HepG2 (cell line): ENCODE measurements around the gene NAV2. TPM values are rescaled to one million over a fixed set of nuclear protein-coding genes. Genes with fewer than 3 reads are reported as not detected.

Source experiments
- ATAC-seq: fragments of 200-7000 bp; cut with Tn5 transposase; 3 replicates; pipeline ENCODE4 v1.9.1; 2020; ENCODE audit warnings: mild to moderate bottlenecking, moderate library complexity
- BruUV-seq: library from RNA; stranded (reverse); fragments of 400-500 nt; replicated peaks from 2 replicates; lab custom pipeline; 2021; lab: Mats Ljungman, UMichigan
- CTCF ChIA-PET: fragments of 300-600 bp; formaldehyde crosslinking; extraction: SDS; loops from one replicate; lab custom pipeline; 2021; ENCODE audit warnings: low total read pairs, inconsistent platforms, low intra/inter-chr PET ratio; lab: Yijun Ruan, JAX
- POLR2A ChIA-PET: fragments of 350-600 bp; sonication (Branson Sonifier 250); formaldehyde crosslinking; loops from one replicate; lab custom pipeline; 2020; ENCODE audit warnings: antibody characterized with exemption, inconsistent platforms; lab: Yijun Ruan, JAX
- DNase-seq: peaks from one replicate; pipeline ENCODE4 v3.0.0-alpha.2; 2015; ENCODE audit warnings: low spot score
- FAIRE-seq: peaks from 3 replicates; lab custom pipeline; 2011; peaks lifted over from hg19 to GRCh38; lab: Jason Lieb, UNC
- H2AFZ ChIP-seq: one replicate; pipeline ENCODE4 v1.6.1; 2011; ENCODE audit warnings: low read length, inconsistent platforms
- H3K27ac ChIP-seq: fragments of 300-600 bp; 3 replicates; pipeline ENCODE4 v1.8.0; 2011; ENCODE audit warnings: mixed run types, mild to moderate bottlenecking, mixed read lengths, low read length, inconsistent platforms; ENCODE audit not compliant: insufficient read depth; ENCODE audit errors: extremely low read length
- H3K27me3 ChIP-seq, 2 experiments: fragments of 200-600 bp in 1 of 2; 2 replicates in 1 of 2; 3 replicates in 1 of 2; pipeline versions ENCODE4 v1.6.0 to v1.8.0; 2011; ENCODE audit warnings: low read length in 2 of 2, mild to moderate bottlenecking in 2 of 2, moderate library complexity in 2 of 2, inconsistent platforms in 1 of 2; ENCODE audit not compliant: insufficient read depth in 2 of 2, control insufficient read depth in 1 of 2
- H3K36me3 ChIP-seq, 2 experiments: fragments of 200-600 bp in 1 of 2; replicated peaks in 1 of 2; 2 replicates in 1 of 2; 3 replicates in 1 of 2; pipeline versions ENCODE4 v1.5.1 to v1.8.0; 2011; ENCODE audit warnings: low read length in 2 of 2, inconsistent platforms in 1 of 2; ENCODE audit not compliant: insufficient read depth in 2 of 2, control insufficient read depth in 1 of 2
- H3K4me1 ChIP-seq: 2 replicates; pipeline ENCODE4 v1.5.1; 2012; ENCODE audit warnings: low read length, inconsistent platforms; ENCODE audit not compliant: insufficient read depth
- H3K4me2 ChIP-seq: 2 replicates; pipeline ENCODE4 v1.6.0; 2011; ENCODE audit warnings: low read depth, low read length, inconsistent platforms
- H3K4me3 ChIP-seq, 3 experiments: fragments of 200-600 bp in 1 of 3; sonication (generic), shearing (Covaris generic) in 1 of 3; replicated peaks in 1 of 3; 2 replicates each; pipeline ENCODE4 v1.5.1; 2011 to 2016; ENCODE audit warnings: low read length in 3 of 3, inconsistent platforms in 2 of 3, low read depth in 2 of 3, mild to moderate bottlenecking in 2 of 3, control low read depth in 1 of 3, mixed read lengths in 1 of 3; ENCODE audit not compliant: insufficient read depth in 1 of 3
- H3K79me2 ChIP-seq: one replicate; pipeline ENCODE4 v1.6.1; 2011; ENCODE audit warnings: low read length, inconsistent platforms; ENCODE audit not compliant: insufficient read depth
- H3K9ac ChIP-seq: 2 replicates; pipeline ENCODE4 v1.6.0; 2011; ENCODE audit warnings: mild to moderate bottlenecking, low read depth, low read length, inconsistent platforms; ENCODE audit not compliant: insufficient read depth
- H3K9me3 ChIP-seq: 2 replicates; pipeline ENCODE4 v1.5.1; 2012; ENCODE audit warnings: mild to moderate bottlenecking, low read length
- H4K20me1 ChIP-seq: 2 replicates; pipeline ENCODE4 v1.6.0; 2011; ENCODE audit warnings: inconsistent platforms, mild to moderate bottlenecking, low read length, moderate library complexity; ENCODE audit not compliant: insufficient read depth
- JARID2 ChIP-seq: sonication (generic); formaldehyde crosslinking; IDR thresholded peaks from 2 replicates; pipeline ENCODE4 v1.8.1; 2023; ENCODE audit warnings: missing genetic modification reagents, inconsistent platforms; ENCODE audit not compliant: insufficient replicate concordance
- JUNB ChIP-seq: sonication (generic); formaldehyde crosslinking; IDR thresholded peaks from 2 replicates; pipeline ENCODE4 v1.8.0; 2022; ENCODE audit warnings: missing genetic modification reagents, mild to moderate bottlenecking, borderline replicate concordance
- MAFF ChIP-seq: IDR thresholded peaks from 2 replicates; pipeline ENCODE4 v1.6.1; 2011; ENCODE audit warnings: low read depth, low read length, improper control_type of control experiment
- MEIS2 ChIP-seq: sonication (generic); formaldehyde crosslinking; IDR thresholded peaks from 2 replicates; pipeline ENCODE4 v1.9.0; 2021; ENCODE audit warnings: mild to moderate bottlenecking, missing genetic modification reagents
- MIER2 ChIP-seq: IDR thresholded peaks from 2 replicates; pipeline ENCODE4 v1.6.1; 2016; ENCODE audit warnings: missing biosample characterization, missing genetic modification reagents
- NFKBIZ ChIP-seq: IDR thresholded peaks from 2 replicates; pipeline ENCODE4 v1.6.1; 2018; ENCODE audit warnings: missing genetic modification reagents, missing compliant biosample characterization
- RFXANK ChIP-seq: IDR thresholded peaks from 2 replicates; pipeline ENCODE4 v1.6.1; 2016
- SIX1 ChIP-seq: sonication (generic); formaldehyde crosslinking; IDR thresholded peaks from 2 replicates; pipeline ENCODE4 v1.4.0; 2020; ENCODE audit warnings: missing genetic modification reagents, borderline replicate concordance
- SMC3 ChIP-seq: IDR thresholded peaks from 2 replicates; pipeline ENCODE4 v1.6.1; 2011; ENCODE audit warnings: low read length, improper control_type of control experiment
- SNAPC4 ChIP-seq: sonication (generic); formaldehyde crosslinking; IDR thresholded peaks from 2 replicates; pipeline ENCODE4 v1.4.0; 2020; ENCODE audit warnings: mild to moderate bottlenecking, missing genetic modification reagents
- SOX6 ChIP-seq, 2 experiments: fragments of 450-650 bp in 1 of 2; sonication (generic) in 1 of 2; formaldehyde crosslinking in 1 of 2; IDR thresholded peaks; 2 replicates each; pipeline versions ENCODE4 v1.4.0 to v1.6.1; 2017 to 2020; ENCODE audit warnings: antibody characterized with exemption in 1 of 2, mild to moderate bottlenecking in 1 of 2, missing genetic modification reagents in 1 of 2
- TAF1 ChIP-seq: sonication (generic); formaldehyde crosslinking; IDR thresholded peaks from 2 replicates; pipeline ENCODE4 v1.4.0; 2020; ENCODE audit warnings: missing genetic modification reagents
- ZC3H4 ChIP-seq: sonication (generic); formaldehyde crosslinking; IDR thresholded peaks from 2 replicates; pipeline ENCODE4 v1.4.0; 2020; ENCODE audit warnings: missing genetic modification reagents, borderline replicate concordance
- ZNF235 ChIP-seq: sonication (generic); formaldehyde crosslinking; IDR thresholded peaks from 2 replicates; pipeline ENCODE4 v1.8.1; 2023; ENCODE audit warnings: mild to moderate bottlenecking, missing genetic modification reagents, borderline replicate concordance
- ZNF747 ChIP-seq: sonication (generic); formaldehyde crosslinking; IDR thresholded peaks from 2 replicates; pipeline ENCODE4 v1.8.1; 2023; ENCODE audit warnings: missing genetic modification reagents, mild to moderate bottlenecking, borderline replicate concordance
- ZSCAN22 ChIP-seq: sonication (generic); formaldehyde crosslinking; IDR thresholded peaks from 2 replicates; pipeline ENCODE4 v1.4.0; 2020; ENCODE audit warnings: mild to moderate bottlenecking, missing genetic modification reagents
- WGBS: methylation state at CpG from one replicate; pipeline ENCODE4 v1.1.6; 2017; ENCODE audit warnings: low lambda C conversion rate; 5-methylcytosine and 5-hydroxymethylcytosine counted together
- in situ Hi-C: cut with HindIII; loops from 2 replicates; pipeline ENCODE4 v1.10.0; 2017; ENCODE audit warnings: low pct_unique_long_range_greater_than_20kb; ENCODE audit not compliant: extremely low pct_ligation_motif_present
- intact Hi-C: fragments of 100-400 bp; cut with micrococcal nuclease; formaldehyde crosslinking; loops from one replicate; pipeline ENCODE4 v1.10.0; 2022; ENCODE audit not compliant: unreplicated experiment
- polyA plus RNA-seq, 8 experiments: library from polyadenylated mRNA; depleted of rRNA in 3 of 8; stranded (reverse) in 7 of 8; unstranded in 1 of 8; fragments of >200 nt; fragmentation: Illumina TruSeq in 4 of 8; extraction: Trizol in 4 of 8; gene quantifications; 2 replicates each; pipeline versions ENCODE4 v1.2.1 to v1.2.3, GENCODE V29; 2011 to 2016; ENCODE audit warnings: low read depth in 4 of 8, missing spikeins in 1 of 8, mixed read lengths in 1 of 8; ENCODE audit not compliant: insufficient read depth in 1 of 8
- total RNA-seq, 5 experiments: library from RNA; depleted of rRNA; stranded (reverse); fragments of >200 nt; fragmentation: Illumina TruSeq; extraction: Trizol; gene quantifications; 2 replicates each; pipeline ENCODE4 v1.2.3, GENCODE V29; 2016; ENCODE audit warnings: low read depth in 1 of 5

NAV2 gene
- total and polyA plus RNA-seq, 2 of the 13 experiments (the other 11 are each of a cell fraction or from before 2014, with no cell fraction given): 9.3 to 34.6 TPM

GRCh38 chr11:19871531-19871930 is 158.9 kb downstream of the NAV2 start:
- Histone ChIP-seq H3K9ac (no peak overlapping the region), H3K9me3 (no peaks in the 10 kb centered on the region), H2AFZ (no peak overlapping the region), H3K27ac (no peak overlapping the region), H3K36me3 (no peaks in the 10 kb centered on the region), H4K20me1 (no peaks in the 10 kb centered on the region), H3K4me3 (no peak overlapping the region), H3K79me2 (no peaks in the 10 kb centered on the region), H3K4me1 (no peaks in the 10 kb centered on the region)
- FAIRE-seq (no peak), ATAC-seq (no peak)
- in situ Hi-C loops: no loop called here
- WGBS: 2% methylated on average over 6 of the region's 8 CpGs
- no TSS peak for BruUV-seq
- CTCF ChIA-PET: no interaction called here
- POLR2A ChIA-PET: no interaction called here
- TF ChIP-seq MIER2 (no peak), JUNB (CRISPR knock-in tag) (no peak), SMC3 (no peak), RFXANK (no peak), ZNF747 (CRISPR knock-in tag) (no peak), ZNF235 (CRISPR knock-in tag) (no peak), TAF1 (CRISPR knock-in tag) (no peak), NFKBIZ (no peak)
- TF ChIP-seq, all 625 proteins: peak for 0
- intact Hi-C loops: no loop called here
- Histone ChIP-seq H3K4me2 (no peak overlapping the region), H3K27me3 (peaks cover 1 to 17% of the 10 kb centered on the region in 2 experiments; a peak in 4 of 5 replicates)
- no peak for DNase-seq

- H3K9ac ChIP-seq: no peak overlapping the region
- no peak overlapping the region for H3K4me2 ChIP-seq
- no peaks in the 10 kb centered on the region for H4K20me1 ChIP-seq
- in situ Hi-C loops (no loop called here), intact Hi-C loops (no loop called here)
- H3K9me3 ChIP-seq: no peaks in the 10 kb centered on the region
- ATAC-seq: no peak
- H2AFZ ChIP-seq: no peak overlapping the region
- no peak overlapping the region for H3K4me3 ChIP-seq
- no CpG with 5 or more reads among the region's 4 CpGs for WGBS
- peaks cover 1 to 17% of the 10 kb centered on the region in 2 experiments; a peak in 4 of 5 replicates for H3K27me3 ChIP-seq
- ChIA-PET POLR2A (no interaction called here), CTCF (no interaction called here)
- no peaks in the 10 kb centered on the region for H3K79me2 ChIP-seq
- no peak for FAIRE-seq
- H3K27ac ChIP-seq: no peak overlapping the region
- no peaks in the 10 kb centered on the region for H3K36me3 ChIP-seq
- no TSS peak for BruUV-seq
- no peak for DNase-seq
- H3K4me1 ChIP-seq: no peaks in the 10 kb centered on the region
- TF ChIP-seq SNAPC4 (no peak), SOX6 (IDR thresholded peaks at IDR 0.05) (no peak), SOX6 (CRISPR knock-in tag; IDR thresholded peaks at IDR 0.05) (no peak), MAFF (no peak), MEIS2 (CRISPR knock-in tag) (no peak), SIX1 (no peak), ZSCAN22 (CRISPR knock-in tag) (no peak), ZC3H4 (CRISPR knock-in tag) (no peak), JARID2 (CRISPR knock-in tag) (no peak)
Observed at GRCh38 chr11:19872512-19873145, 160.0 kb downstream of the NAV2 start.
